Kidney epithelial cell (primary cell): Measurements from ENCODE around the gene MEP1A. TPM values are rescaled to one million over a fixed set of nuclear protein-coding genes. Genes with fewer than 3 reads are reported as not detected.
"Not testable (repeated sequence)": the region's sequence is repeated elsewhere in the genome, so short reads cannot be mapped to it uniquely, and the experiment has no call there.

Experiments
- DNase-seq: peaks from one replicate; pipeline ENCODE4 v3.0.0-alpha.2; 2010; ENCODE audit warnings: low read depth
- H3K27me3 ChIP-seq: 2 replicates; pipeline ENCODE4 v1.6.0; 2011; ENCODE audit warnings: low read length; ENCODE audit not compliant: control insufficient read depth, insufficient read depth
- H3K36me3 ChIP-seq: 2 replicates; pipeline ENCODE4 v1.5.1; 2011; ENCODE audit warnings: low read length; ENCODE audit not compliant: control insufficient read depth, insufficient read depth
- H3K4me3 ChIP-seq: 2 replicates; pipeline ENCODE4 v1.5.1; 2011; ENCODE audit warnings: low read depth, mild to moderate bottlenecking, control low read depth, low read length
- CTCF ChIP-seq: IDR thresholded peaks from 2 replicates; pipeline ENCODE4 v1.5.1; 2011; ENCODE audit warnings: mild to moderate bottlenecking, moderate library complexity, low read length, control low read depth, inconsistent platforms; ENCODE audit not compliant: insufficient read depth, poor library complexity, severe bottlenecking
- total RNA-seq: library from RNA; depleted of rRNA; stranded (reverse); fragments of >200 nt; gene quantifications from 2 replicates; pipeline ENCODE4 v1.2.3, GENCODE V29; 2015

Gene MEP1A
- total RNA-seq, 1 donor from 2014 or later: not detected

- no peak overlapping the region for H3K4me3 ChIP-seq
- TF ChIP-seq CTCF: no peak
- DNase-seq: no peak
- H3K27me3 ChIP-seq: no peaks in the 10 kb centered on the region
- H3K36me3 ChIP-seq: no peaks in the 10 kb centered on the region
Observed at GRCh38 chr6:46772762-46773161, 20.4 kb upstream of the MEP1A start.

GRCh38 chr6:46773201-46773855 is 19.9 kb upstream of the MEP1A start:
- H3K4me3 ChIP-seq: no peak overlapping the region
- no peaks in the 10 kb centered on the region for H3K27me3 ChIP-seq
- no peaks in the 10 kb centered on the region for H3K36me3 ChIP-seq
- no peak for DNase-seq
- TF ChIP-seq CTCF: no peak

- not testable (repeated sequence) for H3K27me3 ChIP-seq, H3K36me3 ChIP-seq, H3K4me3 ChIP-seq, DNase-seq
Observed at GRCh38 chr6:46774736-46775135, 18.5 kb upstream of the MEP1A start.

GRCh38 chr6:46776070-46776712 is 17.0 kb upstream of the MEP1A start:
- no peaks in the 10 kb centered on the region for H3K36me3 ChIP-seq
- H3K4me3 ChIP-seq: no peak overlapping the region
- no peak for TF ChIP-seq CTCF
- no peaks in the 10 kb centered on the region for H3K27me3 ChIP-seq
- no peak for DNase-seq

- Histone ChIP-seq H3K36me3 (no peaks in the 10 kb centered on the region), H3K27me3 (no peaks in the 10 kb centered on the region), H3K4me3 (no peak overlapping the region)
- TF ChIP-seq CTCF: no peak
- DNase-seq: no peak
Observed at GRCh38 chr6:46777476-46778346, 15.5 kb upstream of the MEP1A start.
